SK-N-SH (cell line): ENCODE measurements around the gene JKAMP.

ENCODE experiments used
- CHD2 ChIP-seq: fragments of 150-350 bp; IDR thresholded peaks from 2 replicates; pipeline ENCODE4 v1.6.1; 2018; ENCODE audit warnings: low read length; ENCODE audit not compliant: partially characterized antibody
- CTCF ChIP-seq: fragments of 200-600 bp; sonication (generic); IDR thresholded peaks from 2 replicates; pipeline ENCODE4 v1.6.1; 2017; ENCODE audit warnings: antibody characterized with exemption, mild to moderate bottlenecking, moderate library complexity
- EP300 ChIP-seq, 2 experiments: IDR thresholded peaks; 2 replicates each; pipeline versions ENCODE4 v1.4.0 to v1.6.1; 2012; ENCODE audit warnings: borderline replicate concordance in 1 of 2, low read depth in 1 of 2, low read length in 1 of 2
- EZH2phosphoT487 ChIP-seq: fragments of 200-600 bp; sonication (generic); IDR thresholded peaks from 2 replicates; pipeline ENCODE4 v1.6.1; 2017; ENCODE audit warnings: low read depth, mixed run types, mild to moderate bottlenecking, antibody characterized with exemption, moderate library complexity, borderline replicate concordance
- IRF3 ChIP-seq: fragments of 150-350 bp; IDR thresholded peaks from 2 replicates; pipeline ENCODE4 v1.6.1; 2016; ENCODE audit warnings: mild to moderate bottlenecking, low read depth, low read length
- MAX ChIP-seq: IDR thresholded peaks from 2 replicates; pipeline ENCODE4 v1.4.0; 2012; ENCODE audit warnings: low read depth
- MEF2A ChIP-seq: IDR thresholded peaks from 2 replicates; pipeline ENCODE4 v1.4.0; 2012; ENCODE audit warnings: low read depth, borderline replicate concordance
- MXI1 ChIP-seq: IDR thresholded peaks from 2 replicates; pipeline ENCODE4 v1.6.1; 2012; ENCODE audit warnings: mild to moderate bottlenecking, low read depth, low read length, improper control_type of control experiment
- NFIC ChIP-seq: IDR thresholded peaks from 2 replicates; pipeline ENCODE4 v1.4.0; 2012; ENCODE audit warnings: borderline replicate concordance
- RAD21 ChIP-seq: IDR thresholded peaks from 2 replicates; pipeline ENCODE4 v1.6.1; 2012; ENCODE audit warnings: mild to moderate bottlenecking, low read length
- REST ChIP-seq: IDR thresholded peaks from 2 replicates; pipeline ENCODE4 v1.6.1; 2012; ENCODE audit warnings: mild to moderate bottlenecking, low read depth, low read length, moderate library complexity
- USF1 ChIP-seq: IDR thresholded peaks from 2 replicates; pipeline ENCODE4 v1.4.0; 2012; ENCODE audit warnings: low read depth, borderline replicate concordance
- USF2 ChIP-seq: fragments of 150-350 bp; IDR thresholded peaks from 2 replicates; pipeline ENCODE4 v1.6.1; 2017; ENCODE audit warnings: antibody characterized with exemption, low read length, low read depth, borderline replicate concordance

- TF ChIP-seq REST (no peak), MEF2A (no peak), CTCF (no peak), EP300 (IDR thresholded peaks at IDR 0.05; ENCODE audit: borderline replicate concordance in 1 of 2, low read depth in 1 of 2, low read length in 1 of 2) (no peak), USF1 (no peak), MAX (no peak), MXI1 (no peak), USF2 (no peak), IRF3 (no peak), CHD2 (no peak), NFIC (no peak), EZH2phosphoT487 (no peak), RAD21 (no peak)
Measured at GRCh38 chr14:59490756-59491155, 6.4 kb downstream of the JKAMP start.
